Small intestine (tissue), 7 donors: ENCODE measurements around the gene PPP1R7. TPM values are rescaled to one million over a fixed set of nuclear protein-coding genes. Genes with fewer than 3 reads are reported as not detected.

Source experiments
- DNase-seq, 2 donors: peaks; one replicate each; pipeline versions ENCODE4 v3.0.0 to v3.0.0-alpha.2; 2013
- FAIRE-seq: peaks from 2 replicates; lab custom pipeline; 2012; peaks lifted over from hg19 to GRCh38; lab: Jason Lieb, UNC
- H3K27ac ChIP-seq, 3 donors: one replicate each; pipeline ENCODE4 v1.5.1; 2013; ENCODE audit warnings: low read length in 2 of 3, mild to moderate bottlenecking in 2 of 3, control low read depth in 1 of 3, inconsistent platforms in 1 of 3, low read depth in 1 of 3, moderate library complexity in 1 of 3
- H3K27me3 ChIP-seq, 3 donors: one replicate each; pipeline ENCODE4 v1.6.1; 2013; ENCODE audit warnings: low read length in 3 of 3, inconsistent platforms in 1 of 3; ENCODE audit not compliant: control insufficient read depth in 3 of 3, insufficient read depth in 3 of 3
- H3K36me3 ChIP-seq, 3 donors: one replicate each; pipeline ENCODE4 v1.6.1; 2013; ENCODE audit warnings: low read length in 3 of 3, inconsistent platforms in 1 of 3, low read depth in 1 of 3, mild to moderate bottlenecking in 1 of 3, moderate library complexity in 1 of 3; ENCODE audit not compliant: control insufficient read depth in 3 of 3, insufficient read depth in 2 of 3
- H3K4me1 ChIP-seq, 3 donors: one replicate each; pipeline ENCODE4 v1.6.1; 2013; ENCODE audit warnings: low read length in 2 of 3, inconsistent platforms in 1 of 3, low read depth in 1 of 3, mild to moderate bottlenecking in 1 of 3, moderate library complexity in 1 of 3; ENCODE audit not compliant: control insufficient read depth in 3 of 3, insufficient read depth in 2 of 3
- H3K4me3 ChIP-seq, 3 donors: one replicate each; pipeline ENCODE4 v1.5.1; 2013; ENCODE audit warnings: low read length in 3 of 3, control low read depth in 1 of 3, inconsistent platforms in 1 of 3, low read depth in 1 of 3, mild to moderate bottlenecking in 1 of 3, moderate library complexity in 1 of 3
- H3K9me3 ChIP-seq, 2 donors: one replicate each; pipeline ENCODE4 v1.6.1; 2013; ENCODE audit warnings: low read depth in 1 of 2, low read length in 1 of 2; ENCODE audit not compliant: control insufficient read depth in 2 of 2, insufficient read depth in 1 of 2
- WGBS, 3 donors: extraction: QIAGEN DNeasy Blood & Tissue Kit; methylation state at CpG; one replicate each; pipeline ENCODE4 v1.1.7; 2013; 5-methylcytosine and 5-hydroxymethylcytosine counted together
- polyA plus RNA-seq, 4 donors: library from polyadenylated mRNA; stranded (reverse) in 3 of 4; unstranded in 1 of 4; fragments of 200-250 nt in 3 of 4; fragments of 120-200 nt in 1 of 4; gene quantifications; one replicate each; pipeline versions ENCODE4 v1.2.1 to v1.2.3, GENCODE V29; 2013
- donor health status: healthy with polysubstance abuse.
- donor health status: control.
- donor health status: control.
- donor health status: Bipolar disorder and iron deficiency.
- donor health status: healthy.

PPP1R7 gene
- polyA plus RNA-seq, 4 donors = 57.3 to 74.7 (median 63.5) TPM

DNA sequence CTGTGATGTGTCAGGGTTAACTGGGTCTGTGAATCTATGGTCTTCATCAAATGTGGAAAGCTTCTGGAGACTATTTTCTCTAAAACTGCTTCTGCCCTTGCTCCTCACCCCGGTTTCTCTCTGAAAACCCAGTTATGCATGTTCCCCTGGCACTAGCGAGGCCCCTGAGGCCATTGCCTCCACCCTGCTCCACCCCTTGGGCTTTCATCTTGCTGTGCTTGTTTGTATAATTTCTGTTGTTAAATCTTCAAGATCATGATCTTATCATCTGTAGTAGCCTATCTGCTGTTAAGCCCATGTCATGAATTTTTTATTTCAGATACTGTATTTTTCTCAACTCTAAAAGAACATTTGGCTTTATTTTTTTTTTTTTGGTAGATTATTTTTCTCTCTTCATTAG is 23.3 kb downstream of the PPP1R7 start:
- no peak for FAIRE-seq
- 89 to 98% (median 96%) methylated on average over 2 of the region's 2 CpGs for WGBS, 3 donors
- no peak overlapping the region for H3K4me3 ChIP-seq
- H3K27me3 ChIP-seq = no peaks in the 10 kb centered on the region
- peaks cover 7 to 49% (median 22%) of the 10 kb centered on the region in 3 donors for H3K36me3 ChIP-seq
- no peak overlapping the region for H3K27ac ChIP-seq
- no peaks in the 10 kb centered on the region for H3K4me1 ChIP-seq
- H3K9me3 ChIP-seq = peaks cover 0 to 10% of the 10 kb centered on the region in 2 donors
- DNase-seq = no peak

GRCh38 chr2:241177526-241178334 is 27.5 kb downstream of the PPP1R7 start:
- H3K4me3 ChIP-seq = no peak overlapping the region
- FAIRE-seq (no peak), DNase-seq (no peak)
- H3K9me3 ChIP-seq = no peaks in the 10 kb centered on the region
- no peaks in the 10 kb centered on the region for H3K4me1 ChIP-seq
- H3K27ac ChIP-seq = no peak overlapping the region
- no peaks in the 10 kb centered on the region for H3K27me3 ChIP-seq
- WGBS, 3 donors = 96 to 98% (median 96%) methylated on average over 12 of the region's 12 CpGs
- H3K36me3 ChIP-seq = peaks cover 5 to 48% (median 13%) of the 10 kb centered on the region in 3 donors

GRCh38 chr2:241178961-241179360 is 28.7 kb downstream of the PPP1R7 start:
- Histone ChIP-seq H3K27ac (no peak overlapping the region), H3K27me3 (no peaks in the 10 kb centered on the region), H3K4me1 (no peaks in the 10 kb centered on the region), H3K4me3 (no peak overlapping the region), H3K9me3 (no peaks in the 10 kb centered on the region), H3K36me3 (peaks cover 5 to 57% (median 15%) of the 10 kb centered on the region in 3 donors)
- DNase-seq = no peak
- no peak for FAIRE-seq
- 66 to 96% (median 78%) methylated on average over 4 of the region's 4 CpGs for WGBS, 3 donors

GRCh38 chr2:241179899-241180298 is 29.6 kb downstream of the PPP1R7 start:
- FAIRE-seq (no peak), DNase-seq (no peak)
- Histone ChIP-seq H3K27me3 (no peaks in the 10 kb centered on the region), H3K4me1 (no peaks in the 10 kb centered on the region), H3K4me3 (no peak overlapping the region), H3K9me3 (no peaks in the 10 kb centered on the region), H3K27ac (no peak overlapping the region), H3K36me3 (peaks cover 5 to 49% (median 12%) of the 10 kb centered on the region in 3 donors)
- WGBS, 3 donors = 72 to 89% (median 74%) methylated on average over 4 of the region's 4 CpGs

GRCh38 chr2:241180495-241180894 is 30.2 kb downstream of the PPP1R7 start:
- FAIRE-seq = no peak

GRCh38 chr2:241182126-241182525 is 31.9 kb downstream of the PPP1R7 start:
- no peak for FAIRE-seq
- Histone ChIP-seq H3K4me3 (no peak overlapping the region), H3K36me3 (peaks cover 5 to 39% (median 12%) of the 10 kb centered on the region in 3 donors), H3K27ac (no peak overlapping the region), H3K9me3 (no peaks in the 10 kb centered on the region), H3K27me3 (no peaks in the 10 kb centered on the region), H3K4me1 (no peaks in the 10 kb centered on the region)
- DNase-seq = no peak
- 96 to 98% (median 98%) methylated on average over 3 of the region's 3 CpGs for WGBS, 3 donors

More at GRCh38 chr2:241180495-241180894, 30.2 kb downstream of the PPP1R7 start:
- Histone ChIP-seq H3K27me3 (no peaks in the 10 kb centered on the region), H3K4me1 (no peaks in the 10 kb centered on the region), H3K9me3 (no peaks in the 10 kb centered on the region), H3K27ac (no peak overlapping the region), H3K4me3 (no peak overlapping the region), H3K36me3 (peaks cover 5 to 48% (median 12%) of the 10 kb centered on the region in 3 donors)
- no peak for DNase-seq
- 91 to 97% (median 97%) methylated on average over 12 of the region's 12 CpGs for WGBS, 3 donors

GRCh38 chr2:241182531-241183133 is 32.4 kb downstream of the PPP1R7 start:
- DNase-seq = no peak
- Histone ChIP-seq H3K4me3 (no peak overlapping the region), H3K4me1 (no peaks in the 10 kb centered on the region), H3K27me3 (no peaks in the 10 kb centered on the region), H3K27ac (no peak overlapping the region), H3K36me3 (peaks cover 5 to 37% (median 12%) of the 10 kb centered on the region in 3 donors), H3K9me3 (no peaks in the 10 kb centered on the region)
- WGBS, 3 donors = 91 to 94% (median 93%) methylated on average over 28 of the region's 28 CpGs
- no peak for FAIRE-seq

DNA sequence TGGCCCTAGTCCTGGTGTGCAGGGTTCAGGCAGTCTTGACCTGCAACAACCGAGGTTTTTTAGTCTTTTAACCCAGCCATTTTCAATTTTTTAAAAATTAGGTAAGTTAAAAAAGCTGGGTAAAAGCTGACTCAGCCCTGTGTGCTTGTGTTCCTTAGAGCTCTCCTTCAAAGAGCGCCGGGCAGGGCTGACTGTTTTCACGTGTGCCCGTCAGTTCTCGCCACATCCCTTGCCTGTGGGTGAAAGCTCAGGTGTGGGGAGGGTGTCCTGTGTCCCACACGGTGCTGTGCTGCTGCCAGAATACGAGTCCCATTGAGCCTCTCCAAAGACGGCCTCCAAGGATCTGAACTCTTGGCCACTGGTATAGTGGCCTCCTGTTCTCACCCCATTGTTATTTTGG is 33.0 kb downstream of the PPP1R7 start:
- DNase-seq (no peak), FAIRE-seq (no peak)
- Histone ChIP-seq H3K36me3 (peaks cover 5 to 33% (median 12%) of the 10 kb centered on the region in 3 donors), H3K27ac (no peak overlapping the region), H3K9me3 (no peaks in the 10 kb centered on the region), H3K4me3 (no peak overlapping the region), H3K27me3 (peaks cover 0 to 3% (median 0%) of the 10 kb centered on the region in 3 donors), H3K4me1 (no peaks in the 10 kb centered on the region)
- WGBS, 3 donors = 89 to 92% (median 89%) methylated on average over 9 of the region's 9 CpGs
